Ovary (tissue), 9 donors: Measurements from ENCODE around the gene PSG6. TPM values are rescaled to one million over a fixed set of nuclear protein-coding genes. Genes with fewer than 3 reads are reported as not detected.
"Not testable (repeated sequence)": the region's sequence is repeated elsewhere in the genome, so short reads cannot be mapped to it uniquely, and the experiment has no call there.

Experiments
- DNase-seq, 5 donors: peaks; one replicate each; pipeline ENCODE4 v3.0.0-alpha.2; 2019 to 2020
- H3K27ac ChIP-seq, 2 donors: fragments of 200-600 bp; one replicate each; pipeline versions ENCODE4 v1.5.1 to v1.8.0; 2019 to 2022
- H3K27me3 ChIP-seq: fragments of 200-600 bp; one replicate; pipeline ENCODE4 v1.8.0; 2022
- H3K36me3 ChIP-seq: fragments of 200-600 bp; sonication (generic); one replicate; pipeline ENCODE4 v1.5.1; 2019
- H3K4me1 ChIP-seq: one replicate; pipeline ENCODE4 v1.8.1; 2013; ENCODE audit warnings: mild to moderate bottlenecking, moderate library complexity; ENCODE audit not compliant: insufficient read depth
- H3K4me3 ChIP-seq: fragments of 200-600 bp; sonication (generic); one replicate; pipeline ENCODE4 v1.5.1; 2017
- H3K9me3 ChIP-seq, 2 donors: fragments of 200-600 bp in 1 of 2; sonication (generic) in 1 of 2; one replicate each; pipeline versions ENCODE4 v1.5.1 to v1.8.1; 2013 to 2019; ENCODE audit warnings: mild to moderate bottlenecking in 1 of 2, moderate library complexity in 1 of 2
- EP300 ChIP-seq: sonication (generic); formaldehyde crosslinking; IDR thresholded peaks from one replicate; pipeline ENCODE4 v1.6.1; 2017; ENCODE audit warnings: antibody characterized with exemption
- POLR2A ChIP-seq: fragments of 450-650 bp; IDR thresholded peaks from one replicate; pipeline ENCODE4 v1.6.1; 2017; ENCODE audit warnings: antibody characterized with exemption, mild to moderate bottlenecking, moderate library complexity
- WGBS, 3 donors: extraction: QIAGEN DNeasy Blood & Tissue Kit in 1 of 3; methylation state at CpG; one replicate each; pipeline versions ENCODE4 v1.1.5 to v1.1.7; 2013 to 2017; 5-methylcytosine and 5-hydroxymethylcytosine counted together
- intact Hi-C, 4 donors: fragments of 100-400 bp; cut with DNase I; formaldehyde crosslinking; loops; one replicate each; pipeline versions ENCODE4 v1.11.0 to v1.15.1; 2022 to 2023
- polyA plus RNA-seq, 2 donors: library from polyadenylated mRNA; stranded (reverse); fragments of 200-250 nt in 1 of 2; fragments of 350-450 nt in 1 of 2; fragmentation: Illumina TruSeq in 1 of 2; extraction: RNeasy Lipid Tissue Mini Kit (QIAGEN cat#74804) in 1 of 2; gene quantifications; one replicate each; pipeline ENCODE4 v1.2.3, GENCODE V29; 2013 to 2014
- total RNA-seq, 7 donors: library from RNA; depleted of rRNA in 2 of 7; stranded (reverse); fragments of >200 nt in 2 of 7; fragmentation: NEBNext Ultra II Directional in 3 of 7; extraction: Animal tissue kit (Norgen Biotek cat#: 25700) in 3 of 7; gene quantifications; one replicate each; pipeline versions ENCODE4 v1.1.0 to v1.2.4, GENCODE V29; 2016 to 2023
- TF ChIP-seq, protein P1 (sequence below), 3 donors: fragments of 450-650 bp in 2 of 3; fragments of 200-600 bp in 1 of 3; IDR thresholded peaks; one replicate each; pipeline versions ENCODE4 v1.5.1 to v1.8.0; 2016 to 2022; ENCODE audit warnings: antibody characterized with exemption in 3 of 3, mild to moderate bottlenecking in 1 of 3
- donor health status: DM: no; HTN: no; CAD: no; lungs with moderate emphysema.
- donor health status: DM: no; HTN: no; CAD: no.
- donor health status: Bipolar disorder and iron deficiency.
- donor health status: DM: yes; HTN: yes; CAD: no.
- donor health status: DM: no; HTN: no; CAD: no.
- donor health status: DM: yes; HTN: yes; CAD: no.

PSG6 gene
- total and polyA plus RNA-seq, 9 donors, result not detected

- DNase-seq, intact Hi-C loops, H3K27me3 ChIP-seq, H3K36me3 ChIP-seq, H3K4me1 ChIP-seq, H3K4me3 ChIP-seq, H3K27ac ChIP-seq, H3K9me3 ChIP-seq: not testable (repeated sequence)
- 72 to 79% (median 75%) methylated on average over 3 of the region's 3 CpGs for WGBS, 3 donors
Observed at GRCh38 chr19:42933412-42933811, 15.7 kb upstream of the PSG6 start.

DNA sequence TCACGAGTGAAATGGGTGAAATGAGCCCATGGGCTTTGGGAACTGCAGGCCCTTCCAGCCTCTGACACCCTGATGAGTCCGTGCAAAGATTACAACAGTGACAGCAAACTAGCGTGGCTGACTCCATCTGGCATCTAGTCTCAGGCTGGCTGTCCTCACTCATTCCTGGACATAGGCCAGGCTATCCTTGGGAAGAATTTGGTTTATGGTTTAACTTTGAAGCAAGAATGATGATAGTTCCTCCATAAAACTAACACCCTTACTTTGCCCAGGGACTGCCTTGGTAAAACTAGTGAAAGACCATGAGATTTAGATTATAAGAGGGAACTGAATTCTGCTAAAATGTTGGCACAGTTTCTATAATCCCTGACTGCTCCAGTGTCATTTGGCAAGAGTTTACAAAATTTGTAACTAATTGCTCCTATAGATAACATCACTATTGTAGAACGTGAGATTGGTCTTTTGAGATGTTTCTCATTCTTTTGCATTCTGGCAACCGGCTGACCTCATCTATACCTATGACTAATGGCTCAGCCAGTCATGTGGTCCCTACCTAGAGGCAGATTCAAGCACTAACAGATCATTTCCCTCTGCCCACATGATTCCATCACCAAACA is 14.9 kb upstream of the PSG6 start:
- intact Hi-C loops, H3K27me3 ChIP-seq, H3K4me3 ChIP-seq, H3K4me1 ChIP-seq, H3K36me3 ChIP-seq, H3K9me3 ChIP-seq, H3K27ac ChIP-seq, DNase-seq: not testable (repeated sequence)
- 32 to 59% (median 38%) methylated on average over 5 of the region's 5 CpGs for WGBS, 3 donors

DNA sequence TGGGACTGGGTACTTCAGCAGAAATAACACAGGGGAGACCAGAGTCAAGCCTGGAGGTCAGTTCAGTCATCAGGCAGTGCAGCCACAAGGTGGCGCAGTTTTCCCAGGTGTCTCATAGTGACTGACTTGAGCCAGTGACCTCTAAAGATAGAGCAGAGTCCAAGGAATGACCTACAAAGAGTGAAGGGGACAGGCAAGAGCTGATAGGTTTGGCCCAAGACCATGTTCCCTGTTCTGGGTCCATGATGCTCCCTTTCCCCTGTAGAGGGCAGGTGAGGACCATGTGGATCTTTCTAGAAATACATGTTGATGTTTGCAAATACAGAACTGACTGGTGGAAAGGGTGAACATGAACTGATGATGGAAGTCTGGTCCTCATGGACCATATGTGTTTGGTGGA is 12.5 kb upstream of the PSG6 start:
- not testable (repeated sequence) for H3K4me3 ChIP-seq, DNase-seq
- 7 to 16% (median 15%) methylated on average over 1 of the region's 1 CpG for WGBS, 3 donors

GRCh38 chr19:42928896-42929295 is 11.2 kb upstream of the PSG6 start:
- Histone ChIP-seq H3K9me3 (no peaks in the 10 kb centered on the region), H3K36me3 (no peaks in the 10 kb centered on the region), H3K4me1 (no peaks in the 10 kb centered on the region), H3K27me3 (no peaks in the 10 kb centered on the region), H3K27ac (no peak overlapping the region), H3K4me3 (no peak overlapping the region)
- TF ChIP-seq POLR2A (no peak), EP300 (no peak)
- TF ChIP-seq, protein P1, sequence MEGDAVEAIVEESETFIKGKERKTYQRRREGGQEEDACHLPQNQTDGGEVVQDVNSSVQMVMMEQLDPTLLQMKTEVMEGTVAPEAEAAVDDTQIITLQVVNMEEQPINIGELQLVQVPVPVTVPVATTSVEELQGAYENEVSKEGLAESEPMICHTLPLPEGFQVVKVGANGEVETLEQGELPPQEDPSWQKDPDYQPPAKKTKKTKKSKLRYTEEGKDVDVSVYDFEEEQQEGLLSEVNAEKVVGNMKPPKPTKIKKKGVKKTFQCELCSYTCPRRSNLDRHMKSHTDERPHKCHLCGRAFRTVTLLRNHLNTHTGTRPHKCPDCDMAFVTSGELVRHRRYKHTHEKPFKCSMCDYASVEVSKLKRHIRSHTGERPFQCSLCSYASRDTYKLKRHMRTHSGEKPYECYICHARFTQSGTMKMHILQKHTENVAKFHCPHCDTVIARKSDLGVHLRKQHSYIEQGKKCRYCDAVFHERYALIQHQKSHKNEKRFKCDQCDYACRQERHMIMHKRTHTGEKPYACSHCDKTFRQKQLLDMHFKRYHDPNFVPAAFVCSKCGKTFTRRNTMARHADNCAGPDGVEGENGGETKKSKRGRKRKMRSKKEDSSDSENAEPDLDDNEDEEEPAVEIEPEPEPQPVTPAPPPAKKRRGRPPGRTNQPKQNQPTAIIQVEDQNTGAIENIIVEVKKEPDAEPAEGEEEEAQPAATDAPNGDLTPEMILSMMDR (IDR thresholded peaks at IDR 0.05), result no peak
- no peak for DNase-seq
- WGBS, 3 donors, result 79 to 82% (median 80%) methylated on average over 3 of the region's 3 CpGs
- intact Hi-C loops, result no loop called here

More for the DNA sequence above, 12.5 kb upstream of the PSG6 start:
- H3K9me3 ChIP-seq, intact Hi-C loops, H3K27me3 ChIP-seq, H3K27ac ChIP-seq, H3K4me1 ChIP-seq, H3K36me3 ChIP-seq: not testable (repeated sequence)

- intact Hi-C loops, result no loop called here
- TF ChIP-seq EP300 (no peak), POLR2A (no peak)
- TF ChIP-seq, protein P1 (IDR thresholded peaks at IDR 0.05), result no peak
- 41 to 50% (median 43%) methylated on average over 2 of the region's 2 CpGs for WGBS, 3 donors
Observed at GRCh38 chr19:42926781-42927180, 9.1 kb upstream of the PSG6 start.

GRCh38 chr19:42923106-42923505 is 5.4 kb upstream of the PSG6 start:
- H3K4me3 ChIP-seq, H3K27ac ChIP-seq, H3K36me3 ChIP-seq, DNase-seq, intact Hi-C loops, H3K27me3 ChIP-seq, H3K4me1 ChIP-seq, H3K9me3 ChIP-seq: not testable (repeated sequence)
- 30 to 36% (median 35%) methylated on average over 9 of the region's 9 CpGs for WGBS, 3 donors

More at GRCh38 chr19:42926781-42927180, 9.1 kb upstream of the PSG6 start:
- Histone ChIP-seq H3K9me3 (no peaks in the 10 kb centered on the region), H3K36me3 (no peaks in the 10 kb centered on the region), H3K27me3 (no peaks in the 10 kb centered on the region), H3K4me1 (no peaks in the 10 kb centered on the region), H3K4me3 (no peak overlapping the region), H3K27ac (no peak overlapping the region)
- DNase-seq, result no peak

DNA sequence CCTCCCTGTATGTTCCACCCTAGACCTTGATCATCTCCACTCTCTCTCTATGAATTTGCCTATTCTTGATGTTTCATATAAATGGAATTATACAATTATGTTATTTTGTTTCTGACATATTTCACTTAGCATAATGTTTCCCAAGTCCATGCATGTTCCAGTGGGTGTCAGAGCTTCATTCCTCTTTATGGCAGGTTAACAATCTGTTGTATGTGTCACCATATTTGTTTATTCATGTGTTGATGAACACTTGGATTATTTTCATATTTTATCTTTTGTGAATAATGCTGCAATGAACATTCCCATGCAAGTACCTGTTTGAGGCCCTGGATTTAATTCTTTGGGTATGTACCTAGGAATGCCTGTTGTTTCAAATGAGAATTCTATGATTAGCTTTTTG is 3.3 kb upstream of the PSG6 start:
- H3K4me1 ChIP-seq, H3K27ac ChIP-seq, H3K4me3 ChIP-seq, H3K27me3 ChIP-seq, intact Hi-C loops, H3K9me3 ChIP-seq, H3K36me3 ChIP-seq, DNase-seq: not testable (repeated sequence)
